K562 (cell line): ENCODE data around the gene B3GAT3. TPM values are rescaled to one million over a fixed set of nuclear protein-coding genes. Genes with fewer than 3 reads are reported as not detected.
A peak's percentile ranks its signal among the peaks of the same experiment; 100 is the strongest.

Source experiments
- CBX2 ChIP-seq: fragments of 200-600 bp; sonication (generic); IDR thresholded peaks from one replicate; pipeline ENCODE4 v1.6.1; 2012; ENCODE audit warnings: mild to moderate bottlenecking, low read length, inconsistent platforms; ENCODE audit not compliant: insufficient read depth, poor library complexity, severe bottlenecking
- DIDO1 ChIP-seq: fragments of 450-650 bp; IDR thresholded peaks from 2 replicates; pipeline ENCODE4 v1.6.1; 2016; ENCODE audit warnings: low read depth, missing biosample characterization, missing genetic modification characterization
- ELF4 ChIP-seq: fragments of 450-650 bp; formaldehyde crosslinking; IDR thresholded peaks from 2 replicates; pipeline ENCODE4 v1.4.0; 2022; ENCODE audit warnings: missing genetic modification characterization
- FOS ChIP-seq: IDR thresholded peaks from 3 replicates; pipeline ENCODE4 v1.6.1; 2011; ENCODE audit not compliant: insufficient read length; ENCODE audit errors: extremely low read depth
- FOXJ2 ChIP-seq: fragments of 200-800 bp; sonication (Bioruptor generic); IDR thresholded peaks from 2 replicates; pipeline ENCODE4 v1.6.1; 2016; ENCODE audit warnings: missing genetic modification characterization, missing compliant biosample characterization
- FOXK1 ChIP-seq: sonication (generic); formaldehyde crosslinking; IDR thresholded peaks from 2 replicates; pipeline ENCODE4 v1.8.0; 2022; ENCODE audit warnings: missing genetic modification reagents, mild to moderate bottlenecking, borderline replicate concordance
- FOXK2 ChIP-seq, 2 experiments: fragments of 450-650 bp; IDR thresholded peaks in 1 of 2; conservative IDR thresholded peaks in 1 of 2; 2 replicates each; pipeline ENCODE4 v1.6.1; 2016; ENCODE audit warnings: low read depth in 2 of 2, mild to moderate bottlenecking in 1 of 2
- GTF2E2 ChIP-seq: fragments of 200-800 bp; sonication (Bioruptor generic); IDR thresholded peaks from 2 replicates; pipeline ENCODE4 v1.6.1; 2016; ENCODE audit warnings: missing genetic modification characterization, missing compliant biosample characterization
- HDAC1 ChIP-seq, 2 experiments: fragments of 450-650 bp; IDR thresholded peaks; 2 replicates each; pipeline ENCODE4 v1.6.1; 2016 to 2017; ENCODE audit warnings: inconsistent platforms in 1 of 2, mild to moderate bottlenecking in 1 of 2, moderate library complexity in 1 of 2
- HLTF ChIP-seq: fragments of 450-650 bp; IDR thresholded peaks from 2 replicates; pipeline ENCODE4 v1.6.1; 2016
- NEUROD1 ChIP-seq: fragments of 150-350 bp; IDR thresholded peaks from 2 replicates; pipeline ENCODE4 v1.6.1; 2014; ENCODE audit warnings: borderline replicate concordance, low read length, low read depth; ENCODE audit not compliant: partially characterized antibody
- POLR2AphosphoS5 ChIP-seq: IDR thresholded peaks from 2 replicates; pipeline ENCODE4 v1.6.1; 2011; ENCODE audit warnings: mild to moderate bottlenecking, low read depth, low read length, moderate library complexity; ENCODE audit not compliant: control insufficient read depth, insufficient read depth
- RFX1 ChIP-seq: fragments of 450-650 bp; IDR thresholded peaks from 2 replicates; pipeline ENCODE4 v1.6.1; 2016; ENCODE audit warnings: mild to moderate bottlenecking, moderate library complexity
- SAP30 ChIP-seq: fragments of 200-600 bp; sonication (generic); IDR thresholded peaks from 2 replicates; pipeline ENCODE4 v1.6.1; 2012; ENCODE audit warnings: borderline replicate concordance, low read depth, mild to moderate bottlenecking, moderate library complexity, low read length, control low read depth, inconsistent platforms; ENCODE audit not compliant: insufficient read depth, poor library complexity, severe bottlenecking
- SETDB1 ChIP-seq: IDR thresholded peaks from one replicate; pipeline ENCODE4 v1.6.1; 2012; ENCODE audit warnings: low read length, control low read depth, inconsistent platforms
- SP2 ChIP-seq: IDR thresholded peaks from 2 replicates; pipeline ENCODE4 v1.6.1; 2011; ENCODE audit warnings: mild to moderate bottlenecking, low read depth, low read length, moderate library complexity; ENCODE audit not compliant: poor library complexity, severe bottlenecking; ENCODE audit errors: extremely low read depth
- TARDBP ChIP-seq: fragments of 450-650 bp; IDR thresholded peaks from 2 replicates; pipeline ENCODE4 v1.6.1; 2016
- ZBTB17 ChIP-seq: fragments of 450-650 bp; formaldehyde crosslinking; IDR thresholded peaks from 2 replicates; pipeline ENCODE4 v1.4.0; 2020; ENCODE audit warnings: mild to moderate bottlenecking
- ZBTB9 ChIP-seq: fragments of 450-650 bp; formaldehyde crosslinking; IDR thresholded peaks from 2 replicates; pipeline ENCODE4 v1.4.0; 2020; ENCODE audit warnings: mild to moderate bottlenecking, moderate library complexity
- ZNF77 ChIP-seq: fragments of 250-450 bp; sonication (Bioruptor Pico); IDR thresholded peaks from 2 replicates; pipeline ENCODE4 v1.5.0; 2020
- ZNF778 ChIP-seq: fragments of 450-650 bp; formaldehyde crosslinking; IDR thresholded peaks from 2 replicates; pipeline ENCODE4 v1.4.0; 2020; ENCODE audit warnings: mild to moderate bottlenecking, moderate library complexity
- polyA plus RNA-seq, 8 experiments: library from polyadenylated mRNA; depleted of rRNA in 4 of 8; stranded (reverse) in 5 of 8; unstranded in 3 of 8; fragments of >200 nt; fragmentation: Nextera tagmentation in 2 of 8; fragmentation: Illumina TruSeq in 1 of 8; extraction: Ambion mirVana in 2 of 8; extraction: Trizol in 1 of 8; gene quantifications; 2 replicates each; pipeline versions ENCODE4 v1.2.1 to v1.2.3, GENCODE V29; 2011 to 2014; ENCODE audit warnings: inconsistent platforms in 1 of 8, missing spikeins in 1 of 8
- total RNA-seq, 7 experiments: library from RNA; depleted of rRNA in 6 of 7; stranded (reverse); fragments of >200 nt in 6 of 7; fragmentation: Illumina TruSeq in 2 of 7; extraction: Trizol in 2 of 7; gene quantifications; 2 replicates each; pipeline versions ENCODE4 v1.2.1 to v1.2.3, GENCODE V29; 2011 to 2021; ENCODE audit warnings: low replicate concordance in 1 of 7
- TF ChIP-seq, protein P1 (sequence below): fragments of 250-450 bp; sonication (Bioruptor Pico); IDR thresholded peaks from 2 replicates; pipeline ENCODE4 v1.8.0; 2021; ENCODE audit warnings: borderline replicate concordance, mild to moderate bottlenecking, moderate library complexity; ENCODE audit not compliant: poor library complexity, severe bottlenecking
- TF ChIP-seq, protein P2 (sequence below): conservative IDR thresholded peaks from 2 replicates; pipeline ENCODE4 v1.6.1; 2011; ENCODE audit warnings: low read depth, mild to moderate bottlenecking, low read length; ENCODE audit not compliant: control insufficient read depth
- TF ChIP-seq, protein P3 (sequence below): sonication (generic); formaldehyde crosslinking; IDR thresholded peaks from 2 replicates; pipeline ENCODE4 v1.8.0; 2022; ENCODE audit warnings: missing genetic modification reagents, mild to moderate bottlenecking, moderate library complexity, borderline replicate concordance

The B3GAT3 gene
- total and polyA plus RNA-seq, 9 of the 15 experiments (the other 6 are each of a cell fraction or from before 2014, with no cell fraction given), result 0.30 to 64.0 (median 21.4) TPM

DNA sequence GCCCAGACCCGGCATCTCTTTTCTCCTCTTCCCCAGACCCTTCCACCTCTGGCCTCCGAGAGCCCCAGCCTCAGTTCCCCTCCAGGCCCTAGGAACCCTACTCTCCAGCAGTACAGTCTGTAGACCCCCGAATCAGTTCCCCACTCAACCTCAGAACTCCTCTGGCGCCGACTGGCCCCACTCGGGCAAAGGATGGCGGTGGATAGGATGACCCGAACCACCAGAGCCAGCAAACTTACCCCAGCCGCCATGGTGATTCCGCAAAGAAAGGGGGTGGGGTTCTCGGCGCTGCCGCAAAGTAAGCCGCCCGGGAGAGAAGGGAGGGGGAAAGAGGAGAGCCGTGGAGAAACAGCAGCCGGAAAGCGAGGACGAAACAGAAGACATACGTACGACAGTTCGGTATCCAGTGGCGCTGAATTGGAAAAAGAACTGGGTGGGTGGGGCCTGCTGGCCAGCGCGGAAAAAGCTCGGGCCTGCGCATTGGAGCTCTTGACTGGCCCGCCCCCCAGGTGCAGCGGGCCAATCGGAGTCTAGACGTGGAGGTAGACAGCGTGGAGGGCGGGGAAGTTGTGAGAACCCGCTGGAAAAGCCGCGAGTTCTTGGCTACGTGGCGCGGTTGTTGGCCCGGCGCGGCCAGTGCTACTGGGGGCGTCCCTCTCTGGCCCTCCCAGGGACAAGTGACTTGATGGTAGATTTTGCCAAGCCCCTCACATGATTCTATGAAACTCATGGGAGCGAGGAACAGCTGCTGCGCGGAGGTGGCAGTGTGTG is 48.0 kb downstream of the B3GAT3 start, which contains the start of gene EEF1G (continued):
- TF ChIP-seq HLTF (0 out of 2 replicates have a peak, but pooled peaks have one; percentile 50), FOXK1 (CRISPR knock-in tag) (0 out of 2 replicates have a peak, but pooled peaks have one; percentile 15), HDAC1 (IDR thresholded peaks at IDR 0.05) (peak; percentile 34 to 39; a peak in 3 of 4 replicates), POLR2AphosphoS5 (peak; percentile 82; the same call in 1 of the 2 replicates), ZNF77 (0 out of 2 replicates have a peak, but pooled peaks have one; percentile 27), FOXK2 (conservative IDR thresholded peaks at IDR 0.05 in 1 of 2, IDR thresholded peaks at IDR 0.05 in 1 of 2; ENCODE audit: low read depth in 2 of 2) (peak; percentile 79 to 88), SAP30 (no peak), ZNF778 (CRISPR knock-in tag) (no peak), SP2 (peak; percentile 44), FOXJ2 (tag) (peak; percentile 72; the same call in 1 of the 2 replicates), NEUROD1 (peak; percentile 16), GTF2E2 (tag) (peak; percentile 83), ELF4 (CRISPR knock-in tag) (0 out of 2 replicates have a peak, but pooled peaks have one; percentile 19), FOS (peak; percentile 3), DIDO1 (tag) (peak; percentile 68), SETDB1 (no peak), CBX2 (no peak), ZBTB17 (CRISPR knock-in tag) (peak; percentile 55; the same call in 1 of the 2 replicates), TARDBP (peak; percentile 52), RFX1 (peak; percentile 77), ZBTB9 (CRISPR knock-in tag) (0 out of 2 replicates have a peak, but pooled peaks have one; percentile 42)
- TF ChIP-seq, protein P1, sequence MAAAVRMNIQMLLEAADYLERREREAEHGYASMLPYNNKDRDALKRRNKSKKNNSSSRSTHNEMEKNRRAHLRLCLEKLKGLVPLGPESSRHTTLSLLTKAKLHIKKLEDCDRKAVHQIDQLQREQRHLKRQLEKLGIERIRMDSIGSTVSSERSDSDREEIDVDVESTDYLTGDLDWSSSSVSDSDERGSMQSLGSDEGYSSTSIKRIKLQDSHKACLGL (CRISPR knock-in tag), result peak; percentile 22
- TF ChIP-seq, protein P2, sequence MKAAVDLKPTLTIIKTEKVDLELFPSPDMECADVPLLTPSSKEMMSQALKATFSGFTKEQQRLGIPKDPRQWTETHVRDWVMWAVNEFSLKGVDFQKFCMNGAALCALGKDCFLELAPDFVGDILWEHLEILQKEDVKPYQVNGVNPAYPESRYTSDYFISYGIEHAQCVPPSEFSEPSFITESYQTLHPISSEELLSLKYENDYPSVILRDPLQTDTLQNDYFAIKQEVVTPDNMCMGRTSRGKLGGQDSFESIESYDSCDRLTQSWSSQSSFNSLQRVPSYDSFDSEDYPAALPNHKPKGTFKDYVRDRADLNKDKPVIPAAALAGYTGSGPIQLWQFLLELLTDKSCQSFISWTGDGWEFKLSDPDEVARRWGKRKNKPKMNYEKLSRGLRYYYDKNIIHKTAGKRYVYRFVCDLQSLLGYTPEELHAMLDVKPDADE, result peak; percentile 32; the same call in 1 of the 2 replicates
- TF ChIP-seq, protein P3, sequence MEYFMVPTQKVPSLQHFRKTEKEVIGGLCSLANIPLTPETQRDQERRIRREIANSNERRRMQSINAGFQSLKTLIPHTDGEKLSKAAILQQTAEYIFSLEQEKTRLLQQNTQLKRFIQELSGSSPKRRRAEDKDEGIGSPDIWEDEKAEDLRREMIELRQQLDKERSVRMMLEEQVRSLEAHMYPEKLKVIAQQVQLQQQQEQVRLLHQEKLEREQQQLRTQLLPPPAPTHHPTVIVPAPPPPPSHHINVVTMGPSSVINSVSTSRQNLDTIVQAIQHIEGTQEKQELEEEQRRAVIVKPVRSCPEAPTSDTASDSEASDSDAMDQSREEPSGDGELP (CRISPR knock-in tag), result peak; percentile 82
